Osteocyte (in vitro differentiated cells): ENCODE measurements around the gene PLEKHA6. TPM values are rescaled to one million over a fixed set of nuclear protein-coding genes. Genes with fewer than 3 reads are reported as not detected.

Experiments used
- DNase-seq: peaks from one replicate; pipeline ENCODE4 v3.0.0; 2021; ENCODE audit warnings: mixed read lengths; ENCODE audit not compliant: unreplicated experiment; ENCODE audit errors: extremely low spot score
- H3K27ac Mint-ChIP-seq: one replicate; pipeline ENCODE4 v1.8.0; 2021; ENCODE audit warnings: mild to moderate bottlenecking, mixed read lengths; ENCODE audit not compliant: unreplicated experiment
- H3K27me3 Mint-ChIP-seq: one replicate; pipeline ENCODE4 v1.8.0; 2021; ENCODE audit warnings: mixed read lengths; ENCODE audit not compliant: unreplicated experiment
- H3K36me3 Mint-ChIP-seq: one replicate; pipeline ENCODE4 v1.8.0; 2021; ENCODE audit warnings: mixed read lengths; ENCODE audit not compliant: unreplicated experiment
- H3K4me1 Mint-ChIP-seq: one replicate; pipeline ENCODE4 v1.8.0; 2021; ENCODE audit warnings: mixed read lengths; ENCODE audit not compliant: unreplicated experiment
- H3K4me3 Mint-ChIP-seq: one replicate; pipeline ENCODE4 v1.8.0; 2021; ENCODE audit warnings: mild to moderate bottlenecking, moderate library complexity, mixed read lengths; ENCODE audit not compliant: unreplicated experiment
- H3K9me3 Mint-ChIP-seq: one replicate; pipeline ENCODE4 v1.8.0; 2021; ENCODE audit warnings: mixed read lengths; ENCODE audit not compliant: unreplicated experiment
- CTCF ChIP-seq: fragments of 200-600 bp; sonication (generic); IDR thresholded peaks from 2 replicates; pipeline ENCODE4 v1.5.0; 2021; ENCODE audit warnings: antibody characterized with exemption, mild to moderate bottlenecking, moderate library complexity
- total RNA-seq: library from RNA; stranded (reverse); gene quantifications from 2 replicates; pipeline ENCODE4 v1.2.1, GENCODE V29; 2021

Gene PLEKHA6
- total RNA-seq, 1 donor from 2014 or later = 0.24 TPM

- Mint-ChIP-seq H3K4me3 (no peak overlapping the region), H3K27ac (no peak overlapping the region), H3K36me3 (no peaks in the 10 kb centered on the region), H3K4me1 (peaks cover 18% of the 10 kb centered on the region), H3K9me3 (no peaks in the 10 kb centered on the region), H3K27me3 (peaks cover 7% of the 10 kb centered on the region)
- no peak for TF ChIP-seq CTCF
- no peak for DNase-seq
These were observed 103.2 kb downstream of the PLEKHA6 start for GRCh38 chr1:204256531-204256930.

GRCh38 chr1:204255966-204256365 is 103.8 kb downstream of the PLEKHA6 start:
- H3K4me3 Mint-ChIP-seq = no peak overlapping the region
- no peaks in the 10 kb centered on the region for H3K9me3 Mint-ChIP-seq
- peaks cover 7% of the 10 kb centered on the region for H3K27me3 Mint-ChIP-seq
- peaks cover 18% of the 10 kb centered on the region for H3K4me1 Mint-ChIP-seq
- TF ChIP-seq CTCF = no peak
- H3K36me3 Mint-ChIP-seq = no peaks in the 10 kb centered on the region
- DNase-seq = no peak
- H3K27ac Mint-ChIP-seq = no peak overlapping the region

- Mint-ChIP-seq H3K27ac (no peak overlapping the region), H3K36me3 (no peaks in the 10 kb centered on the region), H3K9me3 (no peaks in the 10 kb centered on the region), H3K4me1 (peaks cover 18% of the 10 kb centered on the region), H3K27me3 (peaks cover 10% of the 10 kb centered on the region), H3K4me3 (no peak overlapping the region)
- no peak for TF ChIP-seq CTCF
- no peak for DNase-seq
These were observed 104.5 kb downstream of the PLEKHA6 start for GRCh38 chr1:204255225-204255624.

GRCh38 chr1:204254031-204254661 is 105.6 kb downstream of the PLEKHA6 start:
- no peaks in the 10 kb centered on the region for H3K36me3 Mint-ChIP-seq
- H3K9me3 Mint-ChIP-seq = no peaks in the 10 kb centered on the region
- H3K4me3 Mint-ChIP-seq = no peak overlapping the region
- peaks cover 19% of the 10 kb centered on the region for H3K27me3 Mint-ChIP-seq
- no peak overlapping the region for H3K27ac Mint-ChIP-seq
- DNase-seq = no peak
- H3K4me1 Mint-ChIP-seq = peaks cover 18% of the 10 kb centered on the region
- TF ChIP-seq CTCF = no peak

- no peak overlapping the region for H3K4me3 Mint-ChIP-seq
- TF ChIP-seq CTCF = no peak
- peaks cover 35% of the 10 kb centered on the region for H3K27me3 Mint-ChIP-seq
- H3K4me1 Mint-ChIP-seq = peaks cover 18% of the 10 kb centered on the region
- no peaks in the 10 kb centered on the region for H3K36me3 Mint-ChIP-seq
- DNase-seq = no peak
- no peaks in the 10 kb centered on the region for H3K9me3 Mint-ChIP-seq
- no peak overlapping the region for H3K27ac Mint-ChIP-seq
These were observed 107.6 kb downstream of the PLEKHA6 start for GRCh38 chr1:204251926-204252689.
